ENCODE results near the gene MPI. TPM values are rescaled to one million over a fixed set of nuclear protein-coding genes. Genes with fewer than 3 reads are reported as not detected.

MPI gene
- polyA plus RNA-seq, 1 of the 3 experiments (the other 2 are of a cell fraction): 58.2 TPM

- Histone ChIP-seq H4K20me1 (ENCODE audit: insufficient read depth) (no peaks in the 10 kb centered on the region), H3F3A (replicated peaks; ENCODE audit: insufficient read depth) (no peaks in the 10 kb centered on the region), H3K36me3 (replicated peaks in 1 of 2; ENCODE audit: control insufficient read depth in 1 of 2, insufficient read depth in 2 of 2, low read length in 1 of 2) (peaks cover 9 to 16% of the 10 kb centered on the region in 2 experiments), H3K79me2 (ENCODE audit: insufficient read depth) (peaks cover 4% of the 10 kb centered on the region; the same call in 1 of the 2 replicates), H3K9ac (peak overlapping the region; percentile 84; the same call in 1 of the 2 replicates), H3K27ac (ENCODE audit: low read depth in 2 of 2, low read length in 1 of 2) (peak overlapping the region in 1 of 2 experiments; percentile 54; a peak in 1 of 4 replicates), H3K4me1 (ENCODE audit: control insufficient read depth in 1 of 2, insufficient read depth in 2 of 2, low read depth in 1 of 2, low read length in 1 of 2) (peaks cover 0 to 16% of the 10 kb centered on the region in 2 experiments; a peak in 1 of 4 replicates), H3K27me3 (ENCODE audit: insufficient read depth) (no peaks in the 10 kb centered on the region), H3K9me2 (no peaks in the 10 kb centered on the region), H3K9me3 (no peaks in the 10 kb centered on the region), H3K4me2 (peak overlapping the region; percentile 96), H2AFZ (ENCODE audit: low read depth) (peak overlapping the region; percentile 83), H3K4me3 (ENCODE audit: low read depth in 2 of 2, low read length in 1 of 2) (peak overlapping the region; percentile 89 to 92)
- ChIA-PET POLR2A (interaction anchor here (0.6 to 2.2 kb wide), 6 partner anchors 8 to 49 kb away, joined by 4 to 10 read pairs (median 6); partner anchors contain the start of genes COX5A and FAM219B), CTCF (interaction anchor here (1.0 to 2.9 kb wide), 3 partner anchors 10 to 45 kb away, joined by 3 to 21 read pairs (median 4); no protein-coding TSS in a partner anchor)
- DNase-seq: peak; percentile 54
- WGBS (ENCODE audit: low lambda C conversion rate): 75% methylated on average over 8 of the region's 8 CpGs
- TF ChIP-seq GATA2 (CRISPR knock-in tag; IDR thresholded peaks at IDR 0.05): no peak
- no peak for TF ChIP-seq YY1 (IDR thresholded peaks at IDR 0.05; ENCODE audit: low read depth)
- no peak for TF ChIP-seq FOXJ3 (CRISPR knock-in tag; IDR thresholded peaks at IDR 0.05)
- no peak for TF ChIP-seq TCF12 (IDR thresholded peaks at IDR 0.05)
- no peak for TF ChIP-seq TEAD4 (IDR thresholded peaks at IDR 0.05; ENCODE audit: borderline replicate concordance, insufficient read depth)
- no peak for TF ChIP-seq NRF1 (IDR thresholded peaks at IDR 0.05; ENCODE audit: low read depth, low read length)
- TF ChIP-seq NFIC (IDR thresholded peaks at IDR 0.05; ENCODE audit: borderline replicate concordance): no peak
These were observed 406 bp upstream of the MPI start for GRCh38 chr15:74889390-74889882.

GRCh38 chr15:74890665-74890960, 771 bp downstream of the MPI start:
- H4K20me1 ChIP-seq (ENCODE audit: insufficient read depth): no peaks in the 10 kb centered on the region
- ChIA-PET POLR2A (interaction anchor here (1.1 to 2.2 kb wide), 4 partner anchors 9 to 48 kb away, joined by 3 to 10 read pairs (median 6); partner anchors contain the start of genes COX5A and FAM219B), CTCF (interaction anchor here (1.0 to 2.9 kb wide), 4 partner anchors 9 to 61 kb away, joined by 5 to 21 read pairs (median 6); no protein-coding TSS in a partner anchor)
- peak overlapping the region; percentile 83 for H2AFZ ChIP-seq (ENCODE audit: low read depth)
- 0% methylated on average over 1 of the region's 1 CpG for WGBS (ENCODE audit: low lambda C conversion rate)
- H3K4me1 ChIP-seq (ENCODE audit: control insufficient read depth in 1 of 2, insufficient read depth in 2 of 2, low read depth in 1 of 2, low read length in 1 of 2): peaks cover 0 to 16% of the 10 kb centered on the region in 2 experiments; a peak in 1 of 4 replicates
- H3K9me2 ChIP-seq: no peaks in the 10 kb centered on the region
- no peak for DNase-seq
- H3K36me3 ChIP-seq (replicated peaks in 1 of 2; ENCODE audit: control insufficient read depth in 1 of 2, insufficient read depth in 2 of 2, low read length in 1 of 2): peaks cover 12 to 16% of the 10 kb centered on the region in 2 experiments
- peak overlapping the region; percentile 84 for H3K9ac ChIP-seq
- peak overlapping the region; percentile 89 to 92 for H3K4me3 ChIP-seq (ENCODE audit: low read depth in 2 of 2, low read length in 1 of 2)
- TF ChIP-seq TCF12 (IDR thresholded peaks at IDR 0.05): no peak
- no peak for TF ChIP-seq USF1 (IDR thresholded peaks at IDR 0.05; ENCODE audit: borderline replicate concordance, low read depth)
- no peak for TF ChIP-seq CHD2 (IDR thresholded peaks at IDR 0.05; ENCODE audit: low read length, partially characterized antibody)
- no peak for TF ChIP-seq ZBTB33 (IDR thresholded peaks at IDR 0.05; ENCODE audit: borderline replicate concordance, low read depth)
- no peak for TF ChIP-seq GATA2 (CRISPR knock-in tag; IDR thresholded peaks at IDR 0.05)
- no peak for TF ChIP-seq RFX5 (IDR thresholded peaks at IDR 0.05; ENCODE audit: low read length)
- no peak for TF ChIP-seq IRF3 (IDR thresholded peaks at IDR 0.05; ENCODE audit: low read depth, low read length)
- TF ChIP-seq RCOR1 (IDR thresholded peaks at IDR 0.05; ENCODE audit: low read length): no peak
- TF ChIP-seq RXRA (IDR thresholded peaks at IDR 0.05; ENCODE audit: borderline replicate concordance, low read depth): no peak
- TF ChIP-seq MAX (IDR thresholded peaks at IDR 0.05; ENCODE audit: low read depth): no peak
- no peak for TF ChIP-seq CTCF (IDR thresholded peaks at IDR 0.05)
- no peak for TF ChIP-seq SIN3A (IDR thresholded peaks at IDR 0.05; ENCODE audit: borderline replicate concordance, low read depth, low read length)
- no peak for TF ChIP-seq ELF1 (IDR thresholded peaks at IDR 0.05)
- no peak for TF ChIP-seq USF2 (IDR thresholded peaks at IDR 0.05; ENCODE audit: borderline replicate concordance, low read depth, low read length)
- TF ChIP-seq JUND (IDR thresholded peaks at IDR 0.05): no peak
- peak overlapping the region in 1 of 2 experiments; percentile 87; a peak in 3 of 4 replicates for H3K27ac ChIP-seq (ENCODE audit: low read depth in 2 of 2, low read length in 1 of 2)
- peak overlapping the region; percentile 96 for H3K4me2 ChIP-seq
- no peaks in the 10 kb centered on the region for H3K9me3 ChIP-seq
- peaks cover 4% of the 10 kb centered on the region; the same call in 1 of the 2 replicates for H3K79me2 ChIP-seq (ENCODE audit: insufficient read depth)
- no peaks in the 10 kb centered on the region for H3K27me3 ChIP-seq (ENCODE audit: insufficient read depth)
- H3F3A ChIP-seq (replicated peaks; ENCODE audit: insufficient read depth): no peaks in the 10 kb centered on the region

Data from SK-N-SH (cell line).